ENCODE results near the gene MRPS27.

GRCh38 chr5:72203251-72203845, 116.7 kb downstream of the MRPS27 start:
- TF ChIP-seq YY1 (IDR thresholded peaks at IDR 0.05; ENCODE audit: insufficient read depth, insufficient read length), result no peak
- TF ChIP-seq SUZ12 (IDR thresholded peaks at IDR 0.05; ENCODE audit: extremely low read depth, insufficient read depth, insufficient read length), result no peak
